ENCODE measurements around the gene CDK5R2.

GRCh38 chr2:219000569-219000960 lies 41.1 kb downstream of the CDK5R2 start:
- TF ChIP-seq CTCF (IDR thresholded peaks at IDR 0.05) (no peak), POLR2A (IDR thresholded peaks at IDR 0.05) (no peak)

All from lower leg skin (tissue), 3 donors.